Measurements from ENCODE around the gene MBD3L2B. TPM values are rescaled to one million over a fixed set of nuclear protein-coding genes. Genes with fewer than 3 reads are reported as not detected.

The MBD3L2B gene
- total RNA-seq, 2 donors from 2014 or later = not detected

GRCh38 chr19:6987850-6988249 is 33.4 kb downstream of the MBD3L2B start:
- no peak for TF ChIP-seq POLR2A (IDR thresholded peaks at IDR 0.05)
- no peak for TF ChIP-seq CTCF (IDR thresholded peaks at IDR 0.05)
- Histone ChIP-seq H3K9me3 (peaks cover 0 to 8% (median 0%) of the 10 kb centered on the region in 3 donors), H3K4me3 (no peak overlapping the region), H3K4me1 (no peaks in the 10 kb centered on the region), H3K27ac (no peak overlapping the region), H3K27me3 (no peaks in the 10 kb centered on the region), H3K36me3 (replicated peaks in 1 of 2; ENCODE audit: insufficient read depth in 1 of 2, low read depth in 2 of 2) (no peaks in the 10 kb centered on the region)
- intact Hi-C loops (cut with DNase I) = no loop called here
- 39 to 40% methylated on average over 4 of the region's 4 CpGs for WGBS, 2 donors
- ATAC-seq (no peak), DNase-seq (peak in 1 of 4 donors; percentile 15)

- no peaks in the 10 kb centered on the region for H3K4me1 ChIP-seq
- ATAC-seq (no peak), DNase-seq (no peak)
- no peak overlapping the region for H3K4me3 ChIP-seq
- H3K27ac ChIP-seq = no peak overlapping the region
- H3K36me3 ChIP-seq (replicated peaks in 1 of 2; ENCODE audit: insufficient read depth in 1 of 2, low read depth in 2 of 2) = no peaks in the 10 kb centered on the region
- no peaks in the 10 kb centered on the region for H3K27me3 ChIP-seq
- intact Hi-C loops (cut with DNase I) = no loop called here
- TF ChIP-seq CTCF (IDR thresholded peaks at IDR 0.05) (no peak), POLR2A (IDR thresholded peaks at IDR 0.05) (no peak)
- peaks cover 0 to 8% (median 0%) of the 10 kb centered on the region in 3 donors for H3K9me3 ChIP-seq
Observed at GRCh38 chr19:6983448-6983847, 37.8 kb downstream of the MBD3L2B start.

- WGBS, 2 donors = 43 to 46% methylated on average over 3 of the region's 3 CpGs
- no peak overlapping the region for H3K4me3 ChIP-seq
- H3K9me3 ChIP-seq = peaks cover 0 to 13% (median 0%) of the 10 kb centered on the region in 3 donors
- H3K36me3 ChIP-seq (replicated peaks in 1 of 2; ENCODE audit: insufficient read depth in 1 of 2, low read depth in 2 of 2) = no peaks in the 10 kb centered on the region
- H3K27ac ChIP-seq = no peak overlapping the region
- no peaks in the 10 kb centered on the region for H3K4me1 ChIP-seq
- no peak for TF ChIP-seq CTCF (IDR thresholded peaks at IDR 0.05)
- no peak for TF ChIP-seq POLR2A (IDR thresholded peaks at IDR 0.05)
- intact Hi-C loops (cut with DNase I) = no loop called here
- H3K27me3 ChIP-seq = no peaks in the 10 kb centered on the region
- DNase-seq = no peak
- ATAC-seq = no peak
Observed at GRCh38 chr19:6979399-6979798, 41.8 kb downstream of the MBD3L2B start.

GRCh38 chr19:6976197-6976596 is 45.0 kb downstream of the MBD3L2B start:
- Histone ChIP-seq H3K27ac (no peak overlapping the region), H3K9me3 (peaks cover 0 to 13% (median 0%) of the 10 kb centered on the region in 3 donors), H3K36me3 (replicated peaks in 1 of 2; ENCODE audit: insufficient read depth in 1 of 2, low read depth in 2 of 2) (no peaks in the 10 kb centered on the region), H3K4me3 (no peak overlapping the region), H3K27me3 (no peaks in the 10 kb centered on the region), H3K4me1 (no peaks in the 10 kb centered on the region)
- DNase-seq (no peak), ATAC-seq (no peak)
- intact Hi-C loops (cut with DNase I) = no loop called here
- 64 to 84% methylated on average over 5 of the region's 5 CpGs for WGBS, 2 donors
- TF ChIP-seq CTCF (IDR thresholded peaks at IDR 0.05) (no peak), POLR2A (IDR thresholded peaks at IDR 0.05) (no peak)

GRCh38 chr19:6971366-6971765 is 49.9 kb downstream of the MBD3L2B start:
- DNase-seq (no peak), ATAC-seq (no peak)
- H3K27ac ChIP-seq = no peak overlapping the region
- intact Hi-C loops (cut with DNase I) = no loop called here
- H3K36me3 ChIP-seq (replicated peaks in 1 of 2; ENCODE audit: insufficient read depth in 1 of 2, low read depth in 2 of 2) = no peaks in the 10 kb centered on the region
- H3K27me3 ChIP-seq = no peaks in the 10 kb centered on the region
- H3K4me3 ChIP-seq = no peak overlapping the region
- TF ChIP-seq CTCF (IDR thresholded peaks at IDR 0.05) = no peak
- no peak for TF ChIP-seq POLR2A (IDR thresholded peaks at IDR 0.05)
- H3K4me1 ChIP-seq = no peaks in the 10 kb centered on the region
- 67 to 70% methylated on average over 1 of the region's 1 CpG for WGBS, 2 donors
- H3K9me3 ChIP-seq = no peaks in the 10 kb centered on the region

Measured in body of pancreas (tissue), 4 donors.